ENCODE data around the gene SMIM23. TPM values are rescaled to one million over a fixed set of nuclear protein-coding genes. Genes with fewer than 3 reads are reported as not detected.

Gene SMIM23
- total RNA-seq, 2 donors from 2014 or later, result not detected

GRCh38 chr5:171808453-171808852 is 22.8 kb downstream of the SMIM23 start:
- no peak for ATAC-seq
- DNase-seq, result no peak
- intact Hi-C loops (cut with DNase I), result no loop called here

- intact Hi-C loops (cut with DNase I), result no loop called here
- peak in 1 of 2 donors; percentile 50 for ATAC-seq
- DNase-seq, result no peak
Measured at GRCh38 chr5:171808951-171809350, 23.3 kb downstream of the SMIM23 start.

- intact Hi-C loops (cut with DNase I), result no loop called here
- peak; percentile 22 for DNase-seq
- ATAC-seq, result peak in 1 of 2 donors; percentile 47
Measured at GRCh38 chr5:171810227-171810626, 24.6 kb downstream of the SMIM23 start.

- DNase-seq, result no peak
- ATAC-seq, result no peak
- intact Hi-C loops (cut with DNase I), result no loop called here
Measured at GRCh38 chr5:171813270-171813669, 27.7 kb downstream of the SMIM23 start.

- ATAC-seq (peak in 1 of 2 donors; percentile 44), DNase-seq (no peak)
- intact Hi-C loops (cut with DNase I), result no loop called here
Measured at GRCh38 chr5:171813813-171814490, 28.3 kb downstream of the SMIM23 start.

- DNase-seq, result no peak
- intact Hi-C loops (cut with DNase I), result no loop called here
- ATAC-seq, result no peak
Measured at GRCh38 chr5:171816666-171817065, 31.0 kb downstream of the SMIM23 start.

GRCh38 chr5:171820561-171820960 is 34.9 kb downstream of the SMIM23 start:
- ATAC-seq, result no peak
- no peak for DNase-seq
- intact Hi-C loops (cut with DNase I), result no loop called here

- DNase-seq, result no peak
- intact Hi-C loops (cut with DNase I), result no loop called here
- ATAC-seq, result no peak
Measured at GRCh38 chr5:171821286-171821685, 35.7 kb downstream of the SMIM23 start.

- no peak for DNase-seq
- intact Hi-C loops (cut with DNase I), result no loop called here
- no peak for ATAC-seq
Measured at GRCh38 chr5:171823269-171823668, 37.7 kb downstream of the SMIM23 start.

GRCh38 chr5:171825051-171825450 is 39.4 kb downstream of the SMIM23 start:
- ATAC-seq, result no peak
- intact Hi-C loops (cut with DNase I), result no loop called here
- no peak for DNase-seq

- intact Hi-C loops (cut with DNase I), result no loop called here
- no peak for ATAC-seq
- DNase-seq, result no peak
Measured at GRCh38 chr5:171826132-171826531, 40.5 kb downstream of the SMIM23 start.

GRCh38 chr5:171827162-171827561 is 41.5 kb downstream of the SMIM23 start:
- intact Hi-C loops (cut with DNase I), result no loop called here
- ATAC-seq, result no peak
- no peak for DNase-seq

- ATAC-seq, result no peak
- intact Hi-C loops (cut with DNase I), result no loop called here
- DNase-seq, result no peak
Measured at GRCh38 chr5:171830686-171831085, 45.1 kb downstream of the SMIM23 start.

- intact Hi-C loops (cut with DNase I), result no loop called here
- DNase-seq, result no peak
Measured at GRCh38 chr5:171832775-171833174, 47.2 kb downstream of the SMIM23 start.

GRCh38 chr5:171834461-171834860 is 48.8 kb downstream of the SMIM23 start:
- no peak for DNase-seq
- ATAC-seq, result no peak
- intact Hi-C loops (cut with DNase I), result no loop called here

More at GRCh38 chr5:171832775-171833174, 47.2 kb downstream of the SMIM23 start:
- ATAC-seq, result no peak

GRCh38 chr5:171835066-171835465 is 49.4 kb downstream of the SMIM23 start:
- intact Hi-C loops (cut with DNase I), result no loop called here
- no peak for DNase-seq
- no peak for ATAC-seq

- ATAC-seq, result no peak
- DNase-seq, result no peak
- intact Hi-C loops (cut with DNase I), result no loop called here
Measured at GRCh38 chr5:171837522-171837921, 51.9 kb downstream of the SMIM23 start.

- no peak for ATAC-seq
- intact Hi-C loops (cut with DNase I), result no loop called here
Measured at GRCh38 chr5:171838066-171838465, 52.4 kb downstream of the SMIM23 start.

GRCh38 chr5:171839112-171839511 is 53.5 kb downstream of the SMIM23 start:
- DNase-seq (no peak), ATAC-seq (no peak)
- intact Hi-C loops (cut with DNase I), result no loop called here

More at GRCh38 chr5:171838066-171838465, 52.4 kb downstream of the SMIM23 start:
- DNase-seq, result no peak

GRCh38 chr5:171840066-171840465 is 54.4 kb downstream of the SMIM23 start:
- no peak for ATAC-seq
- intact Hi-C loops (cut with DNase I), result loop anchor here (5.0 to 10.0 kb wide), 4 partner anchors 98 to 415 kb away; no protein-coding TSS in a partner anchor
- no peak for DNase-seq
